ENCODE results near the gene MAP7. TPM values are rescaled to one million over a fixed set of nuclear protein-coding genes. Genes with fewer than 3 reads are reported as not detected.

The MAP7 gene
- total and polyA plus RNA-seq, 2 donors (not counting 3 experiments of a cell fraction or from before 2014, with no cell fraction given) = 0.07 to 0.42 TPM

DNA sequence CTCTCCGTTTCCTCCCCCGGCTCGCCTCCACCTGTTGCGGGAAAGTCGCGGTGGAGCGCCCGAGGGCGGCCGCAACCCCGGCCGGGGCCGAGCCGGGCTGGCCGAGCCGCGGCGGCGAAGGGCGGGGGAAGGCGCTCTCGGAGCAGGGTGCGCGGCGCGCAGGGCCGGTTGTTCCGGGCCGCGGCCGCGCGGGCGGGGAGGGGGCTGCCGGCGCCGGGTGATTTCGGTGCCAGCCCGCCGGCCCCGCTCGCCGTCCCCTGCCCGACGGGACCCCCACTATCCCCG, 235 bp downstream of the MAP7 start:
- FAIRE-seq (no peak), DNase-seq (ENCODE audit: low read depth, low spot score) (no peak)
- Histone ChIP-seq H3K79me2 (ENCODE audit: control insufficient read depth, insufficient read depth, low read length) (no peaks in the 10 kb centered on the region), H3K27me3 (ENCODE audit: control insufficient read depth in 2 of 2, insufficient read depth in 2 of 2, low read length in 2 of 2) (peaks cover 31 to 36% of the 10 kb centered on the region in 2 experiments), H3K9ac (replicated peaks; ENCODE audit: extremely low read depth, insufficient read depth, low read length) (no peak overlapping the region), H4K20me1 (replicated peaks; ENCODE audit: control insufficient read depth, extremely low read depth, insufficient read depth, low read length) (no peaks in the 10 kb centered on the region), H3K27ac (ENCODE audit: insufficient read depth, low read depth, low read length) (no peak overlapping the region), H3K4me1 (ENCODE audit: control insufficient read depth, extremely low read depth, insufficient read depth, low read length) (peaks cover 13% of the 10 kb centered on the region), H3K4me3 (replicated peaks in 1 of 3; ENCODE audit: insufficient read depth in 1 of 3, low read depth in 1 of 3, low read length in 3 of 3) (peak overlapping the region; percentile 37 to 72 (median 46)), H3K36me3 (ENCODE audit: control insufficient read depth in 2 of 2, extremely low read depth in 1 of 2, insufficient read depth in 2 of 2, low read length in 2 of 2) (no peaks in the 10 kb centered on the region), H2AFZ (ENCODE audit: low read depth, low read length) (peak overlapping the region; percentile 84), H3K4me2 (ENCODE audit: insufficient read depth, low read length) (peak overlapping the region; percentile 63), H3K9me3 (replicated peaks; ENCODE audit: control insufficient read depth, insufficient read depth, low read length) (no peaks in the 10 kb centered on the region), H3K9me1 (replicated peaks; ENCODE audit: control insufficient read depth, extremely low read depth, insufficient read depth, low read length) (no peaks in the 10 kb centered on the region)
- TF ChIP-seq POLR2AphosphoS5 (IDR thresholded peaks at IDR 0.05; ENCODE audit: insufficient read depth, low read depth, low read length) = no peak
- no peak for TF ChIP-seq JUN (IDR thresholded peaks at IDR 0.05; ENCODE audit: borderline replicate concordance, insufficient read depth, insufficient read length, low read depth)
- TF ChIP-seq POLR2A (IDR thresholded peaks at IDR 0.05; ENCODE audit: low read depth, low read length) = no peak
- TF ChIP-seq MYC (IDR thresholded peaks at IDR 0.05; ENCODE audit: low read depth, low read length) = no peak
- no peak for TF ChIP-seq FOS (IDR thresholded peaks at IDR 0.05; ENCODE audit: borderline replicate concordance, insufficient read depth, low read length)
- no peak for TF ChIP-seq GATA2 (IDR thresholded peaks at IDR 0.05; ENCODE audit: insufficient read depth, insufficient read length, low read depth, low read length)
- TF ChIP-seq EZH2 (IDR thresholded peaks at IDR 0.05; ENCODE audit: borderline replicate concordance, low read depth, low read length, severe bottlenecking) = peak; percentile 40
- intact Hi-C loops (cut with micrococcal nuclease) = loop anchor here (1.0 to 10.0 kb wide), 2 partner anchors 59 to 375 kb away; partner anchors contain the start of gene SLC35D3
- ChIA-PET POLR2A (no interaction called here), CTCF (interaction anchor here (0.6 to 1.9 kb wide), 8 partner anchors 11 to 242 kb away, joined by 3 to 11 read pairs (median 4); partner anchors contain the start of gene MAP3K5)
- no TSS peak for BruUV-seq (replicated peaks)
- dilution Hi-C loops (cut with MboI; ENCODE audit: extremely low pct_ligation_motif_present, low sequenced_read_pairs) = no loop called here

DNA sequence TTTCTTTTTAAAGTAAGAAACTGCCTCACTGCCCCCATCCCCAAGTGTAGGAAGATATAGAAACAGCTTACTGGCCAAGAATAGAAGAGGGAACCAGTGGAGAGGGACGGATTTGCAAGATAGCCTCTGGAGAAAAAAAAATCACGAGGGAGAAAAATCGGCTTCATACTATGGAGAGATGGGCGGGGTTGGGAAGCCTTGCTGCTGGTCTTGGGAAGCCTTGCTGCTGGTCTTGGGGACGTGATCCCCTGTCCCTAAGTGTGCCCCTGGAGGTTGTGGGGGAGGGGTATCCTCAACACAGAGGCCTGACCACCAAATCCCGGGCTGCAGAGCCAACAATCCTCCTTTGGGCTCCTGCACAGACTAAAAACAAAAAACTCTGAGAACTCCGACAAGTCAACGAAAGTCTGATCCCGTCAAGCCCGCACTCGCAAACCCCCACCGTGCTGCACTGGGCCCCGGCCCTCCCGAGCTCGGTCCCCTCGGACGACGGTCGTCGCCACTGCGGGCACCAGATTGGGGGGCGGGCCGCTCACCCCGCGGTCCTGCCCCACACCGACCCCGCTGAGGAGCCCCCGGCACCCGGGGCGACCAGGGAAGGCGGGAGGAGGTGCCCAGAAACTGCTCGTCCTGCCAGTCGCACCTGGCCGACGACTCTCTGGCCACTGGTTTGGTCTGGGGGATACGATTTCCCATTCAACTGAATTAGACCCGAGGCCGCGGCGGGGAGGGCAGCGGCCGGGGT, 750 bp downstream of the MAP7 start:
- no peaks in the 10 kb centered on the region for H3K79me2 ChIP-seq (ENCODE audit: control insufficient read depth, insufficient read depth, low read length)
- ChIA-PET CTCF (interaction anchor here (0.6 to 1.9 kb wide), 10 partner anchors 11 to 243 kb away, joined by 3 to 11 read pairs (median 4); partner anchors contain the start of gene MAP3K5), POLR2A (no interaction called here)
- DNase-seq (ENCODE audit: low read depth, low spot score) (no peak), FAIRE-seq (no peak)
- H3K4me1 ChIP-seq (ENCODE audit: control insufficient read depth, extremely low read depth, insufficient read depth, low read length) = peaks cover 13% of the 10 kb centered on the region
- H3K4me2 ChIP-seq (ENCODE audit: insufficient read depth, low read length) = peak overlapping the region; percentile 63
- H3K4me3 ChIP-seq (replicated peaks in 1 of 3; ENCODE audit: insufficient read depth in 1 of 3, low read depth in 1 of 3, low read length in 3 of 3) = peak overlapping the region; percentile 18 to 72 (median 37)
- no peaks in the 10 kb centered on the region for H3K9me1 ChIP-seq (replicated peaks; ENCODE audit: control insufficient read depth, extremely low read depth, insufficient read depth, low read length)
- TF ChIP-seq EZH2 (IDR thresholded peaks at IDR 0.05; ENCODE audit: borderline replicate concordance, low read depth, low read length, severe bottlenecking) = peak; percentile 84
- TF ChIP-seq, protein P1, sequence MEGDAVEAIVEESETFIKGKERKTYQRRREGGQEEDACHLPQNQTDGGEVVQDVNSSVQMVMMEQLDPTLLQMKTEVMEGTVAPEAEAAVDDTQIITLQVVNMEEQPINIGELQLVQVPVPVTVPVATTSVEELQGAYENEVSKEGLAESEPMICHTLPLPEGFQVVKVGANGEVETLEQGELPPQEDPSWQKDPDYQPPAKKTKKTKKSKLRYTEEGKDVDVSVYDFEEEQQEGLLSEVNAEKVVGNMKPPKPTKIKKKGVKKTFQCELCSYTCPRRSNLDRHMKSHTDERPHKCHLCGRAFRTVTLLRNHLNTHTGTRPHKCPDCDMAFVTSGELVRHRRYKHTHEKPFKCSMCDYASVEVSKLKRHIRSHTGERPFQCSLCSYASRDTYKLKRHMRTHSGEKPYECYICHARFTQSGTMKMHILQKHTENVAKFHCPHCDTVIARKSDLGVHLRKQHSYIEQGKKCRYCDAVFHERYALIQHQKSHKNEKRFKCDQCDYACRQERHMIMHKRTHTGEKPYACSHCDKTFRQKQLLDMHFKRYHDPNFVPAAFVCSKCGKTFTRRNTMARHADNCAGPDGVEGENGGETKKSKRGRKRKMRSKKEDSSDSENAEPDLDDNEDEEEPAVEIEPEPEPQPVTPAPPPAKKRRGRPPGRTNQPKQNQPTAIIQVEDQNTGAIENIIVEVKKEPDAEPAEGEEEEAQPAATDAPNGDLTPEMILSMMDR (IDR thresholded peaks at IDR 0.05; ENCODE audit: extremely low read depth in 1 of 2, insufficient read depth in 1 of 2, low read depth in 1 of 2, low read length in 2 of 2) = no peak
- intact Hi-C loops (cut with micrococcal nuclease) = loop anchor here (1.0 to 10.0 kb wide), 2 partner anchors 60 to 375 kb away; partner anchors contain the start of gene SLC35D3
- H3K27ac ChIP-seq (ENCODE audit: insufficient read depth, low read depth, low read length) = no peak overlapping the region
- H2AFZ ChIP-seq (ENCODE audit: low read depth, low read length) = peak overlapping the region; percentile 52
- dilution Hi-C loops (cut with MboI; ENCODE audit: extremely low pct_ligation_motif_present, low sequenced_read_pairs) = no loop called here
- H3K36me3 ChIP-seq (ENCODE audit: control insufficient read depth in 2 of 2, extremely low read depth in 1 of 2, insufficient read depth in 2 of 2, low read length in 2 of 2) = no peaks in the 10 kb centered on the region
- no peaks in the 10 kb centered on the region for H4K20me1 ChIP-seq (replicated peaks; ENCODE audit: control insufficient read depth, extremely low read depth, insufficient read depth, low read length)
- no peak overlapping the region for H3K9ac ChIP-seq (replicated peaks; ENCODE audit: extremely low read depth, insufficient read depth, low read length)
- no TSS peak for BruUV-seq (replicated peaks)
- H3K27me3 ChIP-seq (ENCODE audit: control insufficient read depth in 2 of 2, insufficient read depth in 2 of 2, low read length in 2 of 2) = peaks cover 36 to 38% of the 10 kb centered on the region in 2 experiments
- no peaks in the 10 kb centered on the region for H3K9me3 ChIP-seq (replicated peaks; ENCODE audit: control insufficient read depth, insufficient read depth, low read length)
